HepG2 (cell line): ENCODE data around the gene WAS. TPM values are rescaled to one million over a fixed set of nuclear protein-coding genes. Genes with fewer than 3 reads are reported as not detected.

Experiments
- ATAC-seq: fragments of 200-7000 bp; cut with Tn5 transposase; 3 replicates; pipeline ENCODE4 v1.9.1; 2020; ENCODE audit warnings: mild to moderate bottlenecking, moderate library complexity
- BruUV-seq: library from RNA; stranded (reverse); fragments of 400-500 nt; replicated peaks from 2 replicates; lab custom pipeline; 2021; lab: Mats Ljungman, UMichigan
- CTCF ChIA-PET: fragments of 300-600 bp; formaldehyde crosslinking; extraction: SDS; loops from one replicate; lab custom pipeline; 2021; ENCODE audit warnings: low total read pairs, inconsistent platforms, low intra/inter-chr PET ratio; lab: Yijun Ruan, JAX
- POLR2A ChIA-PET: fragments of 350-600 bp; sonication (Branson Sonifier 250); formaldehyde crosslinking; loops from one replicate; lab custom pipeline; 2020; ENCODE audit warnings: antibody characterized with exemption, inconsistent platforms; lab: Yijun Ruan, JAX
- DNase-seq: peaks from one replicate; pipeline ENCODE4 v3.0.0-alpha.2; 2015; ENCODE audit warnings: low spot score
- FAIRE-seq: peaks from 3 replicates; lab custom pipeline; 2011; peaks lifted over from hg19 to GRCh38; lab: Jason Lieb, UNC
- H2AFZ ChIP-seq: one replicate; pipeline ENCODE4 v1.6.1; 2011; ENCODE audit warnings: low read length, inconsistent platforms
- H3K27ac ChIP-seq: fragments of 300-600 bp; 3 replicates; pipeline ENCODE4 v1.8.0; 2011; ENCODE audit warnings: mixed run types, mild to moderate bottlenecking, mixed read lengths, low read length, inconsistent platforms; ENCODE audit not compliant: insufficient read depth; ENCODE audit errors: extremely low read length
- H3K27me3 ChIP-seq, 2 experiments: fragments of 200-600 bp in 1 of 2; 2 replicates in 1 of 2; 3 replicates in 1 of 2; pipeline versions ENCODE4 v1.6.0 to v1.8.0; 2011; ENCODE audit warnings: low read length in 2 of 2, mild to moderate bottlenecking in 2 of 2, moderate library complexity in 2 of 2, inconsistent platforms in 1 of 2; ENCODE audit not compliant: insufficient read depth in 2 of 2, control insufficient read depth in 1 of 2
- H3K36me3 ChIP-seq, 2 experiments: fragments of 200-600 bp in 1 of 2; replicated peaks in 1 of 2; 2 replicates in 1 of 2; 3 replicates in 1 of 2; pipeline versions ENCODE4 v1.5.1 to v1.8.0; 2011; ENCODE audit warnings: low read length in 2 of 2, inconsistent platforms in 1 of 2; ENCODE audit not compliant: insufficient read depth in 2 of 2, control insufficient read depth in 1 of 2
- H3K4me1 ChIP-seq: 2 replicates; pipeline ENCODE4 v1.5.1; 2012; ENCODE audit warnings: low read length, inconsistent platforms; ENCODE audit not compliant: insufficient read depth
- H3K4me2 ChIP-seq: 2 replicates; pipeline ENCODE4 v1.6.0; 2011; ENCODE audit warnings: low read depth, low read length, inconsistent platforms
- H3K4me3 ChIP-seq, 3 experiments: fragments of 200-600 bp in 1 of 3; sonication (generic), shearing (Covaris generic) in 1 of 3; replicated peaks in 1 of 3; 2 replicates each; pipeline ENCODE4 v1.5.1; 2011 to 2016; ENCODE audit warnings: low read length in 3 of 3, inconsistent platforms in 2 of 3, low read depth in 2 of 3, mild to moderate bottlenecking in 2 of 3, control low read depth in 1 of 3, mixed read lengths in 1 of 3; ENCODE audit not compliant: insufficient read depth in 1 of 3
- H3K79me2 ChIP-seq: one replicate; pipeline ENCODE4 v1.6.1; 2011; ENCODE audit warnings: low read length, inconsistent platforms; ENCODE audit not compliant: insufficient read depth
- H3K9ac ChIP-seq: 2 replicates; pipeline ENCODE4 v1.6.0; 2011; ENCODE audit warnings: mild to moderate bottlenecking, low read depth, low read length, inconsistent platforms; ENCODE audit not compliant: insufficient read depth
- H3K9me3 ChIP-seq: 2 replicates; pipeline ENCODE4 v1.5.1; 2012; ENCODE audit warnings: mild to moderate bottlenecking, low read length
- H4K20me1 ChIP-seq: 2 replicates; pipeline ENCODE4 v1.6.0; 2011; ENCODE audit warnings: inconsistent platforms, mild to moderate bottlenecking, low read length, moderate library complexity; ENCODE audit not compliant: insufficient read depth
- ATF3 ChIP-seq: sonication (generic); formaldehyde crosslinking; IDR thresholded peaks from 2 replicates; pipeline ENCODE4 v1.4.0; 2020; ENCODE audit warnings: missing genetic modification reagents
- FLYWCH1 ChIP-seq: sonication (generic); formaldehyde crosslinking; IDR thresholded peaks from 2 replicates; pipeline ENCODE4 v1.8.1; 2023; ENCODE audit warnings: mild to moderate bottlenecking, missing genetic modification reagents
- IRF9 ChIP-seq: sonication (generic); formaldehyde crosslinking; IDR thresholded peaks from 2 replicates; pipeline ENCODE4 v1.8.0; 2022; ENCODE audit warnings: missing genetic modification reagents, mild to moderate bottlenecking, borderline replicate concordance
- MED13 ChIP-seq: sonication (generic); formaldehyde crosslinking; IDR thresholded peaks from 2 replicates; pipeline ENCODE4 v1.5.0; 2020; ENCODE audit warnings: missing genetic modification reagents
- SMYD3 ChIP-seq: sonication (generic); formaldehyde crosslinking; IDR thresholded peaks from 2 replicates; pipeline ENCODE4 v1.8.1; 2023; ENCODE audit warnings: mild to moderate bottlenecking, missing genetic modification reagents
- SP2 ChIP-seq: sonication (generic); formaldehyde crosslinking; IDR thresholded peaks from 2 replicates; pipeline ENCODE4 v1.5.1; 2020; ENCODE audit warnings: mild to moderate bottlenecking, missing genetic modification reagents
- TBL1XR1 ChIP-seq: fragments of 150-350 bp; IDR thresholded peaks from 2 replicates; pipeline ENCODE4 v1.6.1; 2014; ENCODE audit warnings: borderline replicate concordance, low read length; ENCODE audit not compliant: partially characterized antibody
- ZBTB44 ChIP-seq: sonication (generic); formaldehyde crosslinking; IDR thresholded peaks from 2 replicates; pipeline ENCODE4 v1.4.0; 2020; ENCODE audit warnings: missing genetic modification reagents
- ZFX ChIP-seq: sonication (generic); formaldehyde crosslinking; IDR thresholded peaks from 2 replicates; pipeline ENCODE4 v1.4.0; 2020; ENCODE audit warnings: mild to moderate bottlenecking, low read depth, missing genetic modification reagents, moderate library complexity
- ZNF503 ChIP-seq: sonication (generic); formaldehyde crosslinking; IDR thresholded peaks from 2 replicates; pipeline ENCODE4 v1.4.0; 2020; ENCODE audit warnings: missing genetic modification reagents
- ZNF687 ChIP-seq: sonication (generic); formaldehyde crosslinking; IDR thresholded peaks from 2 replicates; pipeline ENCODE4 v1.5.1; 2020; ENCODE audit warnings: mild to moderate bottlenecking, missing genetic modification reagents, moderate library complexity
- ZNF709 ChIP-seq: sonication (generic); formaldehyde crosslinking; IDR thresholded peaks from 2 replicates; pipeline ENCODE4 v1.5.0; 2020; ENCODE audit warnings: mild to moderate bottlenecking, missing genetic modification reagents
- WGBS: methylation state at CpG from one replicate; pipeline ENCODE4 v1.1.6; 2017; ENCODE audit warnings: low lambda C conversion rate; 5-methylcytosine and 5-hydroxymethylcytosine counted together
- in situ Hi-C: cut with HindIII; loops from 2 replicates; pipeline ENCODE4 v1.10.0; 2017; ENCODE audit warnings: low pct_unique_long_range_greater_than_20kb; ENCODE audit not compliant: extremely low pct_ligation_motif_present
- intact Hi-C: fragments of 100-400 bp; cut with micrococcal nuclease; formaldehyde crosslinking; loops from one replicate; pipeline ENCODE4 v1.10.0; 2022; ENCODE audit not compliant: unreplicated experiment
- polyA plus RNA-seq, 8 experiments: library from polyadenylated mRNA; depleted of rRNA in 3 of 8; stranded (reverse) in 7 of 8; unstranded in 1 of 8; fragments of >200 nt; fragmentation: Illumina TruSeq in 4 of 8; extraction: Trizol in 4 of 8; gene quantifications; 2 replicates each; pipeline versions ENCODE4 v1.2.1 to v1.2.3, GENCODE V29; 2011 to 2016; ENCODE audit warnings: low read depth in 4 of 8, missing spikeins in 1 of 8, mixed read lengths in 1 of 8; ENCODE audit not compliant: insufficient read depth in 1 of 8
- total RNA-seq, 5 experiments: library from RNA; depleted of rRNA; stranded (reverse); fragments of >200 nt; fragmentation: Illumina TruSeq; extraction: Trizol; gene quantifications; 2 replicates each; pipeline ENCODE4 v1.2.3, GENCODE V29; 2016; ENCODE audit warnings: low read depth in 1 of 5

WAS gene
- total and polyA plus RNA-seq, 2 of the 13 experiments (the other 11 are each of a cell fraction or from before 2014, with no cell fraction given), result 0.11 TPM; not detected in 1

GRCh38 chrX:48668187-48668586, 15.4 kb upstream of the WAS start (continued):
- TF ChIP-seq ATF3, result peak; percentile 66

GRCh38 chrX:48676106-48676892, 7.3 kb upstream of the WAS start:
- Histone ChIP-seq H3K9ac (peak overlapping the region; percentile 98), H3K27ac (peak overlapping the region; percentile 98), H3K4me2 (peak overlapping the region; percentile 75), H2AFZ (no peak overlapping the region), H3K27me3 (no peaks in the 10 kb centered on the region), H3K79me2 (peaks cover 2% of the 10 kb centered on the region), H3K4me3 (peak overlapping the region; percentile 69 to 93 (median 87)), H4K20me1 (no peaks in the 10 kb centered on the region), H3K9me3 (no peaks in the 10 kb centered on the region), H3K36me3 (no peaks in the 10 kb centered on the region), H3K4me1 (peaks cover 23% of the 10 kb centered on the region)
- ChIA-PET CTCF (no interaction called here), POLR2A (interaction anchor here (0.5 to 2.4 kb wide), 26 partner anchors 8 to 604 kb away, joined by 3 to 45 read pairs (median 4); partner anchors contain the start of genes GRIPAP1, HDAC6, PQBP1 and RBM3)
- FAIRE-seq (no peak), DNase-seq (peak; percentile 84), ATAC-seq (peak; percentile 88)
- no CpG with 5 or more reads among the region's 67 CpGs for WGBS
- in situ Hi-C loops, result no loop called here
- intact Hi-C loops, result loop anchor here (2.0 kb wide), 1 partner anchor 21 kb away; the partner anchor contains the start of gene SUV39H1
- BruUV-seq, result no TSS peak
- TF ChIP-seq ZNF709 (CRISPR knock-in tag) (peak; percentile 49; the same call in 1 of the 2 replicates), ZBTB44 (CRISPR knock-in tag) (no peak), SMYD3 (CRISPR knock-in tag) (no peak), TBL1XR1 (no peak), ZFX (CRISPR knock-in tag) (peak; percentile 72), ZNF503 (no peak), IRF9 (no peak), FLYWCH1 (no peak), SP2 (CRISPR knock-in tag) (peak; percentile 86), ZNF687 (CRISPR knock-in tag) (peak; percentile 86), MED13 (CRISPR knock-in tag) (no peak)
